Measurements from ENCODE around the gene OSBP. TPM values are rescaled to one million over a fixed set of nuclear protein-coding genes. Genes with fewer than 3 reads are reported as not detected.

Gene OSBP
- total and polyA plus RNA-seq, 9 of the 15 experiments (the other 6 are each of a cell fraction or from before 2014, with no cell fraction given) = 11.7 to 49.0 (median 28.7) TPM

DNA sequence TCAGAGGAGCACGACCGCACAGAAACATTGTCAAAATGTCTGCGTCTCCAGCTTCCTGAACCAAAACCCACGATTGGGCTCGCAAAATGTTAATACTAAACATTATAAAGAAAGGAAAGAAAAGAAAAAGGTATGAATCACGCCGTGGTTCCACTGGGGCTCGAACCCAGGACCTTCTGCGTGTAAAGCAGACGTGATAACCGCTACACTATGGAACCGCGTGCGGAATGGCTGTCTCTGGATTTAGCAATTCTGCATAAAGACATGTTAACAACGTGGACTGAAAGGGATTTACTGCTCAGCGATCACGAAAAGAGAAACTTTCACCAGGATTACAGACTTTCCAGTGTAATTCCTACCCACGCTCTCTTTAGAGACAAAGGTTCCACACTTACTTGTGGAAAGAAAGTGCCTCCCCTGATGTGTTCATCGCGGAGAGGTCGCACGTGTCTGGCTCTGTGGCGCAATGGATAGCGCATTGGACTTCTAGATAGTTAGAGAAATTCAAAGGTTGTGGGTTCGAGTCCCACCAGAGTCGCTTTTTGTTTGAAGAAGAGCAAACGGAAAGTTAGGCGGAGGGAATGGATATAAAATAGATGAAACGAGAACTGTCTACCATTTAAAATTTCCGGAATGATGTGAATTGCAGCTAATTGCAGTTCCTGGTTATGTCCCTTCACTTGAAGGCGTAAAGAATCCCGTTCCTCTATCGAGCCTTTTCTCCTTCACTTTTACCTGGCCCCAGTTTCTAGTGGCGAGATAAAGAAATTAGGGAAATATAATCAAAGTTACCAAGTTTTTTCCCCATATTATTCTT is 64.5 kb downstream of the OSBP start (continued):
- TF ChIP-seq, protein P1, sequence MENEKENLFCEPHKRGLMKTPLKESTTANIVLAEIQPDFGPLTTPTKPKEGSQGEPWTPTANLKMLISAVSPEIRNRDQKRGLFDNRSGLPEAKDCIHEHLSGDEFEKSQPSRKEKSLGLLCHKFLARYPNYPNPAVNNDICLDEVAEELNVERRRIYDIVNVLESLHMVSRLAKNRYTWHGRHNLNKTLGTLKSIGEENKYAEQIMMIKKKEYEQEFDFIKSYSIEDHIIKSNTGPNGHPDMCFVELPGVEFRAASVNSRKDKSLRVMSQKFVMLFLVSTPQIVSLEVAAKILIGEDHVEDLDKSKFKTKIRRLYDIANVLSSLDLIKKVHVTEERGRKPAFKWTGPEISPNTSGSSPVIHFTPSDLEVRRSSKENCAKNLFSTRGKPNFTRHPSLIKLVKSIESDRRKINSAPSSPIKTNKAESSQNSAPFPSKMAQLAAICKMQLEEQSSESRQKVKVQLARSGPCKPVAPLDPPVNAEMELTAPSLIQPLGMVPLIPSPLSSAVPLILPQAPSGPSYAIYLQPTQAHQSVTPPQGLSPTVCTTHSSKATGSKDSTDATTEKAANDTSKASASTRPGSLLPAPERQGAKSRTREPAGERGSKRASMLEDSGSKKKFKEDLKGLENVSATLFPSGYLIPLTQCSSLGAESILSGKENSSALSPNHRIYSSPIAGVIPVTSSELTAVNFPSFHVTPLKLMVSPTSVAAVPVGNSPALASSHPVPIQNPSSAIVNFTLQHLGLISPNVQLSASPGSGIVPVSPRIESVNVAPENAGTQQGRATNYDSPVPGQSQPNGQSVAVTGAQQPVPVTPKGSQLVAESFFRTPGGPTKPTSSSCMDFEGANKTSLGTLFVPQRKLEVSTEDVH (IDR thresholded peaks at IDR 0.05; ENCODE audit: low read depth, partially characterized antibody) = peak; percentile 49
- TF ChIP-seq PHTF2 (CRISPR knock-in tag; IDR thresholded peaks at IDR 0.05) = no peak
- TF ChIP-seq KLF6 (CRISPR knock-in tag; IDR thresholded peaks at IDR 0.05; ENCODE audit: borderline replicate concordance) = peak; percentile 11; the same call in 1 of the 2 replicates
- TF ChIP-seq, protein P2, sequence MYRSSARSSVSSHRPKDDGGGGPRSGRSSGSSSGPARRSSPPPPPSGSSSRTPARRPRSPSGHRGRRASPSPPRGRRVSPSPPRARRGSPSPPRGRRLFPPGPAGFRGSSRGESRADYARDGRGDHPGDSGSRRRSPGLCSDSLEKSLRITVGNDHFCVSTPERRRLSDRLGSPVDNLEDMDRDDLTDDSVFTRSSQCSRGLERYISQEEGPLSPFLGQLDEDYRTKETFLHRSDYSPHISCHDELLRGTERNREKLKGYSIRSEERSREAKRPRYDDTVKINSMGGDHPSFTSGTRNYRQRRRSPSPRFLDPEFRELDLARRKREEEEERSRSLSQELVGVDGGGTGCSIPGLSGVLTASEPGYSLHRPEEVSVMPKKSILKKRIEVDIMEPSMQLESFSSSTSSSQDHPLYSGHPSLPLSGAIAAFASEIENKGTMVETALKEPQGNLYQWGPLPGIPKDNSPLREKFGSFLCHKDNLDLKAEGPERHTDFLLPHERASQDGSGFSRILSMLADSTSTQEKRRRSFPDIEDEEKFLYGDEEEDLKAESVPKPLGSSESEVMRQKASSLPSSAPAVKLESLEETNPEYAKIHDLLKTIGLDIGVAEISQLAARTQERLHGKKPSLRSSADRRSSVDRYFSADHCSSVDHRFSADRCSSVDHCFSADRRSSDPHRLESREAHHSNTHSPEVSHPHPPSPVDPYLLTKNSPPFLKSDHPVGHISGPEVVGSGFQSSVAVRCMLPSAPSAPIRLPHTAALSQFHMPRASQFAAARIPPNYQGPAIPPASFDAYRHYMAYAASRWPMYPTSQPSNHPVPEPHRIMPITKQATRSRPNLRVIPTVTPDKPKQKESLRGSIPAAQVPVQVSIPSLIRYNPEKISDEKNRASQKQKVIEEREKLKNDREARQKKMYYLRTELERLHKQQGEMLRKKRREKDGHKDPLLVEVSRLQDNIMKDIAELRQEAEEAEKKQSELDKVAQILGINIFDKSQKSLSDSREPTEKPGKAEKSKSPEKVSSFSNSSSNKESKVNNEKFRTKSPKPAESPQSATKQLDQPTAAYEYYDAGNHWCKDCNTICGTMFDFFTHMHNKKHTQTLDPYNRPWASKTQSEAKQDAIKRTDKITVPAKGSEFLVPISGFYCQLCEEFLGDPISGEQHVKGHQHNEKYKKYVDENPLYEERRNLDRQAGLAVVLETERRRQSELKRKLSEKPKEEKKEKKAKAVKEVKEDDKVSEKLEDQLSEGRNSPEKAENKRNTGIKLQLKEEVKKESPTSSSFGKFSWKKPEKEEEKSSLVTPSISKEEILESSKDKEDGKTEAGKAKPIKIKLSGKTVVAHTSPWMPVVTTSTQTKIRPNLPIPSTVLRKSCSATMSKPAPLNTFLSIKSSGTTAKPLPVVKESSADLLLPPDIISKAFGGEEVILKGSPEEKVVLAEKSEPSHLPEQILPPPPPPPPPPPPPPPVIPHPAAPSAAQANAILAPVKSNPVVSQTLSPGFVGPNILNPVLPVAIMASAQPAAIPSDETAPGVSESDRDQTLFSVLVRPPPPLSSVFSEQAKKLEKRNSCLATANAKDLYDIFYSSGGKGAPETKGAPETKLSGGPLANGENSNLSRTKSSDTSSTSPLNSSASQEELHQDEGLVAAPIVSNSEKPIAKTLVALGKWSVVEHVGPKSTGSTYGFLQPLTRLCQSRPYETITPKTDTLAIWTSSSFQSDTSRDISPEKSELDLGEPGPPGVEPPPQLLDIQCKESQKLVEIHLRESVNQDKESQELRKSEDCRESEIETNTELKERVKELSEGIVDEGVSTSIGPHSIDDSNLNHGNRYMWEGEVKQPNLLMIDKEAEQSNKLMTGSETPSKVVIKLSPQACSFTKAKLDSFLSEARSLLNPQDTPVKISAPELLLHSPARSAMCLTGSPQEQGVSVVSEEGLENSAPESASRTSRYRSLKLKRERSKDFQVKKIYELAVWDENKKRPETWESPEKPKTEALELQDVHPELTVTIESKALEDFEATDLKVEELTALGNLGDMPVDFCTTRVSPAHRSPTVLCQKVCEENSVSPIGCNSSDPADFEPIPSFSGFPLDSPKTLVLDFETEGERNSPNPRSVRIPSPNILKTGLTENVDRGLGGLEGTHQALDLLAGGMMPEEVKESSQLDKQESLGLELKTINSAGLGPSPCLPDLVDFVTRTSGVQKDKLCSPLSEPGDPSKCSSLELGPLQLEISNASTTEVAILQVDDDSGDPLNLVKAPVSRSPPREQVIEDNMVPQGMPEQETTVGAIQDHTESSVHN (IDR thresholded peaks at IDR 0.05; ENCODE audit: borderline replicate concordance in 1 of 2, low read depth in 1 of 2) = peak in 1 of 2 experiments; percentile 63; a peak in 1 of 4 replicates
- TF ChIP-seq NUFIP1 (IDR thresholded peaks at IDR 0.05; ENCODE audit: partially characterized antibody) = no peak
- peak; percentile 61; the same call in 1 of the 2 replicates for TF ChIP-seq ZNF175 (CRISPR knock-in tag; IDR thresholded peaks at IDR 0.05; ENCODE audit: low read depth)
- 0 out of 2 replicates have a peak, but pooled peaks have one; percentile 80 for TF ChIP-seq ZFPM2 (CRISPR knock-in tag; IDR thresholded peaks at IDR 0.05)
- peak; percentile 87 for TF ChIP-seq FOSL1 (tag; conservative IDR thresholded peaks at IDR 0.05)
- 0 out of 2 replicates have a peak, but pooled peaks have one; percentile 60 for TF ChIP-seq KLF1 (tag; IDR thresholded peaks at IDR 0.05)
- TF ChIP-seq, protein P3, sequence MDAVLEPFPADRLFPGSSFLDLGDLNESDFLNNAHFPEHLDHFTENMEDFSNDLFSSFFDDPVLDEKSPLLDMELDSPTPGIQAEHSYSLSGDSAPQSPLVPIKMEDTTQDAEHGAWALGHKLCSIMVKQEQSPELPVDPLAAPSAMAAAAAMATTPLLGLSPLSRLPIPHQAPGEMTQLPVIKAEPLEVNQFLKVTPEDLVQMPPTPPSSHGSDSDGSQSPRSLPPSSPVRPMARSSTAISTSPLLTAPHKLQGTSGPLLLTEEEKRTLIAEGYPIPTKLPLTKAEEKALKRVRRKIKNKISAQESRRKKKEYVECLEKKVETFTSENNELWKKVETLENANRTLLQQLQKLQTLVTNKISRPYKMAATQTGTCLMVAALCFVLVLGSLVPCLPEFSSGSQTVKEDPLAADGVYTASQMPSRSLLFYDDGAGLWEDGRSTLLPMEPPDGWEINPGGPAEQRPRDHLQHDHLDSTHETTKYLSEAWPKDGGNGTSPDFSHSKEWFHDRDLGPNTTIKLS (IDR thresholded peaks at IDR 0.05; ENCODE audit: borderline replicate concordance, low read depth) = peak; percentile 67
- peak; percentile 98 for TF ChIP-seq POLR2H (tag; IDR thresholded peaks at IDR 0.05; ENCODE audit: low read depth)

All from K562 (cell line).